ENCODE measurements around the gene WSB2.

WSB2 gene

GRCh38 chr12:118038137-118038536 is 22.8 kb downstream of the WSB2 start:
- CTCF ChIA-PET = interaction anchor here (0.7 kb wide), 1 partner anchor 17 kb away, joined by 3 read pairs; no protein-coding TSS in a partner anchor
- POLR2A ChIA-PET (ENCODE audit: low non-redundant PET) = no interaction called here
- no peak for TF ChIP-seq CTCF (conservative IDR thresholded peaks at IDR 0.05; ENCODE audit: low read depth)
- DNase-seq (ENCODE audit: low spot score) = no peak
- H3K27ac ChIP-seq = no peak overlapping the region

GRCh38 chr12:118036672-118037411 is 24.1 kb downstream of the WSB2 start:
- no peak for DNase-seq (ENCODE audit: low spot score)
- CTCF ChIA-PET = interaction anchor here (1.2 kb wide), 1 partner anchor 20 kb away, joined by 3 read pairs; no protein-coding TSS in a partner anchor
- POLR2A ChIA-PET (ENCODE audit: low non-redundant PET) = no interaction called here
- no peak overlapping the region for H3K27ac ChIP-seq
- no peak for TF ChIP-seq CTCF (conservative IDR thresholded peaks at IDR 0.05; ENCODE audit: low read depth)

GRCh38 chr12:118035190-118036041 is 25.6 kb downstream of the WSB2 start:
- ChIA-PET POLR2A (ENCODE audit: low non-redundant PET) (interaction anchor here (0.6 kb wide), 1 partner anchor 27 kb away, joined by 3 read pairs; no protein-coding TSS in a partner anchor), CTCF (interaction anchor here (0.8 to 2.1 kb wide), 5 partner anchors 19 to 639 kb away, joined by 3 to 11 read pairs (median 5); no protein-coding TSS in a partner anchor)
- H3K27ac ChIP-seq = peak overlapping the region; percentile 31; the same call in 1 of the 2 replicates
- TF ChIP-seq CTCF (conservative IDR thresholded peaks at IDR 0.05; ENCODE audit: low read depth) = no peak
- DNase-seq (ENCODE audit: low spot score) = no peak

- TF ChIP-seq CTCF (conservative IDR thresholded peaks at IDR 0.05; ENCODE audit: low read depth) = peak; percentile 21
- DNase-seq (ENCODE audit: low spot score) = peak; percentile 37
- POLR2A ChIA-PET (ENCODE audit: low non-redundant PET) = interaction anchor here (0.6 kb wide), 1 partner anchor 27 kb away, joined by 3 read pairs; no protein-coding TSS in a partner anchor
- CTCF ChIA-PET = interaction anchor here (0.6 to 2.1 kb wide), 7 partner anchors 20 to 638 kb away, joined by 3 to 11 read pairs (median 4); no protein-coding TSS in a partner anchor
- H3K27ac ChIP-seq = peak overlapping the region; percentile 31; the same call in 1 of the 2 replicates
Measured at GRCh38 chr12:118034429-118035189, 26.4 kb downstream of the WSB2 start.

- H3K27ac ChIP-seq = no peak overlapping the region
- CTCF ChIA-PET = interaction anchor here (1.0 to 2.1 kb wide), 3 partner anchors 12 to 159 kb away, joined by 3 to 11 read pairs (median 3); no protein-coding TSS in a partner anchor
- POLR2A ChIA-PET (ENCODE audit: low non-redundant PET) = no interaction called here
- no peak for TF ChIP-seq CTCF (conservative IDR thresholded peaks at IDR 0.05; ENCODE audit: low read depth)
- DNase-seq (ENCODE audit: low spot score) = no peak
Measured at GRCh38 chr12:118033902-118034301, 27.1 kb downstream of the WSB2 start.

Data from RWPE1 (cell line).